Activated CD4-positive, CD25-positive, alpha-beta regulatory T cell (primary cell): ENCODE results near the gene SLC22A14.
"Not testable (repeated sequence)": the region's sequence is repeated elsewhere in the genome, so short reads cannot be mapped to it uniquely, and the experiment has no call there.

Experiments
- DNase-seq, 4 experiments: peaks; one replicate each; lab custom pipeline; 2025; lab: John Stamatoyannopoulos, UW

Gene SLC22A14, protein sequence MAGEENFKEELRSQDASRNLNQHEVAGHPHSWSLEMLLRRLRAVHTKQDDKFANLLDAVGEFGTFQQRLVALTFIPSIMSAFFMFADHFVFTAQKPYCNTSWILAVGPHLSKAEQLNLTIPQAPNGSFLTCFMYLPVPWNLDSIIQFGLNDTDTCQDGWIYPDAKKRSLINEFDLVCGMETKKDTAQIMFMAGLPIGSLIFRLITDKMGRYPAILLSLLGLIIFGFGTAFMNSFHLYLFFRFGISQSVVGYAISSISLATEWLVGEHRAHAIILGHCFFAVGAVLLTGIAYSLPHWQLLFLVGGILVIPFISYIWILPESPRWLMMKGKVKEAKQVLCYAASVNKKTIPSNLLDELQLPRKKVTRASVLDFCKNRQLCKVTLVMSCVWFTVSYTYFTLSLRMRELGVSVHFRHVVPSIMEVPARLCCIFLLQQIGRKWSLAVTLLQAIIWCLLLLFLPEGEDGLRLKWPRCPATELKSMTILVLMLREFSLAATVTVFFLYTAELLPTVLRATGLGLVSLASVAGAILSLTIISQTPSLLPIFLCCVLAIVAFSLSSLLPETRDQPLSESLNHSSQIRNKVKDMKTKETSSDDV

DNA sequence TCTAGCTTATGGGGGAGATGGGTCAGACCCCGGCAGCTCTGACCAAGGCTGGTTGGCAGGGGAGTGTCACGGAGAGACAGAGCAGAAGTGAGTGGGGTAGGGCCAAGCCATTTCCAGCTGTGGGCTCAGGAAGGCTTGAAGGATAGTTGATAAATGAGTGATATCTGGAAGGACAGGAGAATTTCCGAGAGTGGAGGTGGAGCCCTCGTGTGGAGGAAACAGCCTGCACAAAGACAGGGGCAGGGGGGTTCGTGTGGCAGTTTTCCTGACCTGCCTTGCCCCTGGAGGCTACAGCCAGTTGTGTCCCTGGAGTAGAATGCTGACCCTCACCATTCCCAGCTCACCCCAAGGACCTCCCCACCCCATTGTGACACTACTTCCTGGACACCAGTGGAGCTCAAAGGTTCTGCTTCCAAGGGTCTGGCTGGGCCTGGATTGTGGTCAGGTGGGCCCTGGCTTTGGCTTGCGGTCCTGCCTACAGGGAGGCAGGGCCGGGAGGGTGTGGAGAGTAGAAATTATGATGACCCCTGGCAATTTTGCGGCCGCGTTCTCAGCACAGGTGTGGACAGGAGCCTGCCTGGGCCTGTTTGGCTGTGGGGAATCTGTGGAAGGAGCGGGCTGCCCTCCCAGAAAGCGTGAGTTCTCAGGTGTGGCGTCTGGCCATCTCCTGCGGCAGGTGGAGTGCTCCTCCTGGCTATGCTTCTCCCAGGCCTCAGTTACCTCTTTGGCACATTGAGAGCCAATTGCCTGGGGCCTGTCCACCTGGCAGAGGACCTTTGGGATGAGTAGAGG, at the start of gene SLC22A14:
Gene SLC22A14 (plus strand): TSS at position 400 of the 792 bp plus-strand sequence. CDS start 23,733 bp downstream, outside the sequence.
- no peak for DNase-seq

DNA sequence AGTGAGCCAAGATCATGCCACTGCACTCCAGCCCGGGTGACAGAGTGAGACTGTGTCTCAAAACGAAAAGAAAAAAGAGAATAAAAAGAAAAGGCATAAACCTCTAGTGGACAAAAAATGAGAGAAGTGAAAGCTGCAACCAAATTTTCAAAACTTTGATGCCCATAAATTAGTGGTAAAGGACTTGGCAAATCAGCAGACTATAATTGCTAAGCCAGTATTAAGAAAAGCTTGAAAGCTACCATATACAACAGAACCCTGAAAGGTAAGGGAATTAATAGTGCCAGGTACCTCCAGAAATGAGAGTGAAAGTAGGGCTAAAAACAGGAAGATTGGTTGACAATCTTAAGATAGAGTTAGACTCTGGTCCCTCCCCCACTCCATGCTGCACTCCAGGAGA, 49.4 kb upstream of the SLC22A14 start:
- no peak for DNase-seq

DNA sequence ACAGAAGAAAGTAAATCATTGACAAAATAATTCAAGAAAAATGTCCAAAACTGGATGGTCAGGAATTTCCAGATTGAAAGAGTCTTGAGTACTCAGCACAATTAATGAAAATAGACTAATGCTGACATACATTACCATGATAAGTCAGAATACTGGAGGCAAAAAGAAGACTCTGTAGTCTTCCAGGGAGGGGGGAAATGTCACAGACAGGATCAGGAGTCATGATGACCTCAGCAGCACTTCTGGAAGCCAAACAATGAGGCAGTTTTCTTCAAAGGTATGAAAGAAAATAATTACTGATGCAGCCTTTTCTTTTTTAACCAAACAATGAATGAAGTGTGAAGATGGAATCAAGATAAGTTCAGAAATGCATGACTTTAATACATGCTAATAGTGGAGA, 46.6 kb upstream of the SLC22A14 start:
- DNase-seq: no peak

DNA sequence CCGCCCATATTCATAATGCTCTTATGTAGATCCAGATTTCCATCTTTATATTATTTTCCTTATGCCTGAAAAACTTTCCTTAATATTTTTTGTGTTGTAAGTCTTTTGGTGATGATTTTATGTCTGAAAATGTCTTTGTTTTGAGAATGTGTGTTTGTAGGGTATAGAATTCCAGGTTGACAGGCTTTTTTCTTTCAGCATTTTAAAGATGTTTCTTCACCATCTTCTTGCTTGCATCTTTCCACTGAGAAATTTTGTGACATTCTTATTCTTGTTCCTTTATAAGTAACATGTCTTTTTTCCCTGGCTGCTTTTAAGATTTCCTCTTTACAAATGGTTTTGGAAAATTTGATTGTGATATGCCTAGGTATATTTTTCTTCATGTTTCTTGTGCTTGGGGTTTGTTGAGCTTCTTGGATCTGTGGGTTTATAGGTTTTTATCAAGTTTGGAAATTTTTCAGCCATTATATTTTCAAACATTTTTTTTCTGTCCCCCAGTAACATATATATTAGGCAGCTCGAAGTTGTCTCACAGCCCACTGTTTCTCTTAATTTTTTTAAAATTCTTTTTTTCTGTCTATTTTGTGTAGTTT, 43.6 kb upstream of the SLC22A14 start:
- DNase-seq: no peak

DNA sequence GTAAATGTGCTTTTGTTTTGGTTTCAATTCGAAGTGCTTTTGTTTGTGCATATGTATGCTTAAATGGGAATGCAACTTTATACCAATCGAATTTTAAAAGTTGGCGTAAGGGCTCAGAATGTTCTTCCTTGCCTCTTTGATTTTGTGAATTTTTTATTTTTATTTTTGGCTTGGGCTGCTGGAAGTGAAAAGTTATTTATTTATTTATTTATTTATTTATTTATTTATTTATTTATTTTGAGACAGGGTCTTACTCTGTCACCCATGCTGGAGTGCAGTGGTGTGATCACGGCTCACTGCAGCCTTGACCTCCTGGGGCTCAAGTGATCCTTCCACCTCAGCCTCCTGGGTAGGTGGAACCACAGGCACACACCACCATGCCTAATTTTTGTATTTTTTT, 39.3 kb upstream of the SLC22A14 start:
- not testable (repeated sequence) for DNase-seq

DNA sequence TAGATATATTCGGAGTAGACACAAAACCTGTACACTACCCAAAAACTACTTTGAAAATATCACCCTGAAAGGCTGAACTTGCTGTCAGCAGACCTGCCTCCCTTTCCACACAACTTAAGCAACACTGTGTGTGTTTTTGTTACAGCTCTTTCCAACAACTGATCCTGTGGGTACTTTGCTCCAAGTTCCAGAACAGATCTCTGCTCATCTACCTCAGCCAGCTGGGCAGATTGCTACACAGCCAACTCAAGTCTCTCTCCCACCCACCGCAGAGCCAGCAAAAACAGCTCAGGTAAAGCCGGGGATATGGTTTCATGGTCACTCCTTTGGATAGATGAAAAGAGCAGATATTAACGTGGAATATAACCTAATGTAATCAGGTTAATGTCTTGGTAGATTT, 36.2 kb upstream of the SLC22A14 start:
- no peak for DNase-seq

DNA sequence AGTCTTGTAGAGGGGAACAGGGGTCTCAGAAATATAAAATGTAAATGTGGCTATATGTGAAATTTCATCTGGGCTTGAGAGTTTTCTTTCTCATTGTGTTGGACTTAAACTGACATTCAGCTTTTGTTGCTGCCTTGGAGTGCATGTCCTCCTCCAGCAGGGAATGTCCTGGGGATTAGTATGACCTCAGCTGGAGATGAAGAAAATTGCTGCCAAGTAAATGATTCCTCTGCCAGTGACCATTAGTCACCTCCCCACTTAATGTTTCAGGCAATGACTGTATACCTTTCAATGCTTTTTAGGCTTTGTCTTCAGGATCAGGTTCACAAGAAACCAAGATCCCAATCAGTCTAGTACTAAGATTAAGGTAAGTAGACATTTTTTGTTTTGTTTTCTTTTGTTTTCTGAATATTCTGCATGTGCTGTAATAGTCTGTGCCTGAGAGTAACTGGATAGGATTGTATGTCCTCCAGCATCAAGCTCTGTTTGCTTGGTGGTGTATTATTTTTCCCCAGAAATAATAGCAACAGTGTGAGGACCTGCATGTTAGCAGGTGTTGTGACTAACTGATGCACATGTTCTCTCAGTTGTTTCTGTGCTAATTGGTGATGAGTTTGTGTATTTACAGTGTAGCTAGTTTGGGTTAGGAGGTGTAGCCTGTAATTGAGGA, 34.6 kb upstream of the SLC22A14 start:
- DNase-seq: no peak

DNA sequence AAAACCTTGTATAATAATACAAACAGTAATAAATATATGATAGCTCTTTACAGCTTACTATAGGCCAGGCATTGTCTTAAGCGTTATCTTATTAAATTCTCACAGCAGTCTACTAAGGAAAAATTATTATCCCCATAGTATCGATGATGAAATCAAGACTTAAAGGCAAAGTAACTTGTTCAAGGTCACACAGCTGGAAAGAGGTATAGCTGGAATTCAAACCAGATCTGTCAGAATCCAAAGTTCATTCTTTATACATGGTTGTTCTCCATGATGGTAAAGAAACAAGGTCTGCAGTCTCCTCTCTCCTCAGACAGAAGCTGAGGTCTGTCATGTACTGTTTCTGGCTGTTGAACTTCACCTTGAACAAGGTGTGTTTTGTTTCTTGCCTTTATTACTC, 31.9 kb upstream of the SLC22A14 start:
- no peak for DNase-seq

DNA sequence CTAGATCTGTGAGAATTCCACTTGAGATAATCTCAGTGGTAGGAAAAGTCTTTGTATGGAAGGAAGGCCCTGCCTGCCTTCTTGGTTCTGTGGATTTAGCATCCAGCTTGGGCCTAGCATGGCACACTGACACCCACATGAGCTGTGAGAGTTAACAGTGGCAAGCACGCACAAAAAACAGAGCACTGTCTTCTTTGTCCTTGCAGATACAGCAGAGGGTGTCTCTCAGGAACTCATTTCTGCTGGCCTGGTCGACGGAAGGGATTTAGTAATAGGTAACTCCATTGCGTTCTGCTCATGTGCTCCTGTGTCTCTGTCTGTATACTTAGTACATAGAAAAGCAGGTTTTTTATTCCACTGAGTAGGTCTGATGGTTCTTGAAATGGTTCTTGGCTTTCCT, 30.9 kb upstream of the SLC22A14 start:
- DNase-seq: no peak

DNA sequence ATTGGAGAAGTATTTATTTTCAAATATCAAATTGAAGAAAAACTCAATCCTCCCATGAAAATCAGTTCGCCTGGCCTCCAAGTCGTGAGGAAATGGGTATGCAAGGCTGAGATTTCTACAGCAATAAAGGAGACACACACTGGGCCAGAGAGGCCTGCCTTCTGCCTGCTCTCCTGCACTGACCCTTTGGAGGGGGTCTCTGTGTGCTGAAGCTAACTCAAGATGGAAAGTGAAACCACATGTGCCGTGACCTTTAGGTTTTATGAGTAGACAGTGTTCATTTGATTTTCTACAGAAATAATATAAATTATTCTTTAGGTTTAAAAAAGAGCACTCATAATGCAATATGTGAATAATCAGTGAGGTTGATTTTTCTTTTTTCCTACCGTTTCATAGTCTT, 28.4 kb upstream of the SLC22A14 start:
- DNase-seq: no peak

DNA sequence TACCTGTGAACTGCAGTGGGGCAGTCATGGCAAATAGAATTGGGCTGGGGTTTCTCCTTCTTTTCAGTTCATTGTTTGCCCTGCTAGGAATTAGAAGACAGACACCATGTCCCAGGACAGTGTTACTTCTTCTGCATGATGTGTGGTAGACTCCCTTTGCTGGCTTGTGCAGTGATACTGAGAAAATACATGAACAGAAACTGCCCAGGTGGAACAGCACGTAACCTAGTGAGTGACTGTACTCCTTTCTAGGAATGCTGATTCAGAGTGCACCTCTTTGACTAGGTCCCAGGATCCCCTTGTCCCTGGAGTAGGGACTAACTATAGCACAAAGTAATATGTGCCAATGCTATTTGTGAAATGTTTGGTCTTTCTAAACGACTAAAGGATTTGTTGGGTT, 27.2 kb upstream of the SLC22A14 start:
- DNase-seq: no peak

DNA sequence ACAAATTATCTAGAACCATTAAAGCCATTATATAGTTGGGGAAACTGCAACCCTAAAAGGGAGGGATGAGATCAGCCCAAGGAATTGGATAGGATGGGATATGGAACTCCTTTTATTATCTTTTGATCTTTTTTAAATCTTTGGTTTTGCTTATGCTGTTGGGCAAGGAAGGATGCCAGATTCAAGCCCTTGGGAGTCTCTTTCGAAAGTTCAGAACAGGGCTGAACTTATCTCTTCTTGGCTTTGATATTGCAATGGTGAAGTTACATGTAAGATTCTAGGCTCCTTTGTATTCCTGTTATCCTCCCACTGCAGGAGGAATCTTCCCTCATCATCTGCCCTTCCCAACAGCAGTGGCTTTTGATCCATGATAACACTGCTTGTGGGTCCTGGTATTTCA, 26.5 kb upstream of the SLC22A14 start:
- no peak for DNase-seq

DNA sequence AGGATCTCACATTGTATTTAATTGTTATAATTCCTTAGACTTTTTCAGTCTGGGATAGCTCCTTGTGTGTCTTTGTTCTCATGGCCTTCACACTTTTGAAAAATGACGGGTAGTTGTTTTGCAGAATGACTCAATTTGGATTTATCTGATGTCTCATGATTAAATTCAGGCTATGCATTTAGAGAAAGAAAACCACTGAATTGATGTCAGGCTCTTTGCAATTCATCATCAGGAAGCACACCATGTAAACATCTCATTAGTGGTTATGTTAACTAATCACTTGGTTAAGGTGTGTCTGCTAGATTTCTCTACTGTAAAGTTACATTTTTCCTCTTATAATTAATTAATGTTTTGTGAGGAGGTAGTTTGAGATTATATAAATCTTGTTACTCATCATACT, 24.5 kb upstream of the SLC22A14 start:
- no peak for DNase-seq

DNA sequence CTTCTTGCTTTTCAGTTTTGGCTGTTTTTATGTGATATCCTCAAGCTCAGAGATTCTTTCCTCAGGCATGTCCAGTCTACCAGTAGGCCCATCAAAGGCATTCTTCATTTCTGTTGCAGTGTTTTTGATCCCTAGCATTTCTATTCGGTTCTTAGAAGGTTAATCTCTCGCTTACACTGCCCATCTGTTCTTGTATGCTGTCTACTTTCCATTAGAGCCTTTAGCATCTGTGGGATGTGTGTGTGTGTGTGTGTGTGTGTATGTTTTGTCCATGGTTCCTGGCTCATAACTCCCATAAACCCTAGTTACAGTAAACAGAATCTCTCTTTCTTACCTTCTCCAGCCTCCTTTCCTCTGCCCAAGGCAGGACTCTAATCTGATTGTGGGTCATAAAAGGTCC, 21.6 kb upstream of the SLC22A14 start:
- no peak for DNase-seq

DNA sequence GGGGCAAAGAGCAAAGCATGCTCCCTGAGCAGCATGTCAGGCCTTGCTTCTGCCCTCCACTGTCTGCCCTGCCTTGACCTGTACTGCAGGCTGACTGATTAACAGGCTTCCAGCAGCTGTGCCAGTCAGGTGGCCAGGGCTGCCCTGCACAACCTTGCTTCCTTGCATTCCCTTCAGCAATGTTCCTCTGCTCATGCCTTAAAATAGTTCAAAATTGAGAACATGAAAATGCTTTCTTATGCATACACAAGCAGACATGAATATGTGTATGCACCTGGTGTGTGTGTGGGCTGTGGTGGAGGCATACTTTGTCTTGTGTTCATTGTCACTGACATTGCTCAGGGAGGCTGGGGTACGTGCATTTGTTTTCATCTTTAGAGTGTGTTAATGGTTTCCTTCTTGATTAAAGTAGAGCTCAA, 17.7 kb upstream of the SLC22A14 start:
- DNase-seq: no peak

DNA sequence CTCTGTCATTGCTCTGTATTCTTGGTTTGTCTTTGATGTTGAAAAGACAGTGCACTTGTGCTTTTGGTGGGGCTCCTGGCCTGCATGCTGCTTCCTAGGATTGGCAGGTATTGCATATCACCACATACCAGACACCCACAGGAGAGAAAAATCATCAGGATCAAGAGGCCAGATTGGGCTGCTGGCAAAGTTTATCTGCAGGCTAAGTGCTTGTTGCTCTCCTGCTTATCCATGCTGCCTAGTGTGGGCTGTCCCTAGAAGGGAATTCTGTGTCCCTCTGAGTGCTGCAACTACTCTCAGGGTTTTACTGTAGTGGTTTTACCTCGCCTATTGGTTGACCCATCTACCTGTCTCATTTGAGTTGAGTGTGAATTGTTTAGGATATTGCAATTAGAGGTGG, 17.3 kb upstream of the SLC22A14 start:
- no peak for DNase-seq

DNA sequence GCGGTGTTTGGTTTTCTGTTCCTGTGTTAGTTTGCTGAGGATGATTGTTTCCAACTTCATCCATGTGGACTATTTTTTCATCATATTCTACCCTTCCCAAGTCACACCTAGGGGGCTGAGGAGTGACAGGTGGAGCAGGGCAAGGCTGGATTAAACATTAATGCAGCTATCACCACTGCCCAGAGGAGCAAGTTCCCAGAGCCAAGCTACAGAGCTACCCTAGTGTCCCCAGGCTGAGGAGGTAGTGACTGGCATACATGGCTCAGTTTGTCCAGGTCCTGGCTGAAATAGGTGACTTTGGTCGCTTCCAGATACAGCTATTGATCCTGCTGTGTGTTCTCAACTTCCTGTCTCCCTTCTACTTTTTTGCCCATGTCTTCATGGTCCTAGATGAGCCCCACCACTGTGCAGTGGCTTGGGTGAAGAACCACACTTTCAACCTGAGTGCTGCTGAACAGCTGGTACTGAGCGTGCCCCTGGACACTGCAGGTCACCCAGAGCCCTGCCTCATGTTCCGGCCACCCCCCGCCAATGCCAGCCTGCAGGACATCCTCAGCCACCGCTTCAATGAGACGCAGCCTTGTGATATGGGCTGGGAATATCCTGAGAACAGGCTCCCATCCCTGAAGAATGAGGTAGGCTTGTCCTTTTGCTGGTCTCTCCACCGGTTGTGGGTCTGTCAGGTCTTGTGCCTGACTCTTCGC, 16.3 kb upstream of the SLC22A14 start, which contains the start of gene SLC22A13:
Gene SLC22A13 (plus strand): TSS at position 209 of the 704 bp plus-strand sequence. CDS start 49 bp downstream, at position 258.
- DNase-seq: no peak

DNA sequence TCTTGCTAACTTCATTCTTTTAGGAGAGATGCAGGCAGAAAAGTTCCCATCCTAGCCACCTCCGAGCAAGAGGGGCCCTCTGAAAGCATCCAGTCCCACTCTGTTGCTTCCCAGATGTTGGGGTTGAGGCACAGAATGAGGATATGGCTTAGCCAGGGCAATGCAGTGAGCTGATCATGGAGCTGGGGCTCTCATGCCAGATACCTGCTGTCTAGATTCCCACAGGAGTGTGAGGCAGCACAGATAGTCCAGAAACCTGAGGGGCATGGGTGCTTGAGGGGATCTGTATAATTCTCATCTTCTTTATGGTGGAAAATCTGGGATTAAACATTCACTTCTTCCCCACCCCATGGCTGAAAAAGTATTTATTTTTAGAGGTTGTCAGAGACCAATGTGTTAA, 15.3 kb upstream of the SLC22A14 start:
- no peak for DNase-seq

DNA sequence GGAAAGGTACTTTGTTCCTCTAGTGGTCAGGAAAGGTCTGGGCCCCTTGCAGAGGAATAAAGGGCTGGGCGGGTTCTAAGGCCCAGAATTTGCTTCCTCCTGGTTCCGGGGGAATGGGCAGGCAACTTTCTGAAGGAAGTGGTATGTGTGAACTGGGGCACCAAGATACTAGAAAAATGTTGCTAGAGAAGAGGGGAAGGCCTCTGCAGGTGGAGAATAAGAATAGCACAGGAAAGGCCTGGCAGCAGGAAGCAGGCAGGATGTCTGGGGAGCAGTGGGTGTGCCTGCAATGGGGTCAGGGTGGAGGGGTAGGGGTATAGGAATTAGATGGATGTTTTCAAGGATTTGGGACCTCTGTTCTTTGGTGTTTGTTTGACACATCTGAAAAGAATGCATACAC, 14.4 kb upstream of the SLC22A14 start:
- DNase-seq: no peak

DNA sequence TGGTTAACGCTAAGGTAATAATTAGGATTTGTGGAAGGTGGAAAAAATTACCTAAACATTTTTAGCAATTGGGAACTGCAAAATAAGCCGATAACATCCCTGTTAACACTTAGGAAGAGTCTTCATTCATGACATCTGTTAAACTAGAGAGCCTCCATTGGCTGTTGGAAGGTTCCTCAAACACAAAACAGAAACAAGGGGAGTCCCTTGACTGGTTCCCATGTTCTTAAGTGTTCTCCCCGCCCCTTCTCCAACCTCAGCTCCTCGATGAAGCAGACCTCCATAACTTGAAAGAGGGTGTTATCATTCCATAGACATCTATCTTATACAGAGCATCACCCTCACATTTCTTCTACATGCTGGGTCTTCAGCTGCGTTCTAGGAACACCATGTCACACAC, 14.0 kb upstream of the SLC22A14 start:
- DNase-seq: no peak

DNA sequence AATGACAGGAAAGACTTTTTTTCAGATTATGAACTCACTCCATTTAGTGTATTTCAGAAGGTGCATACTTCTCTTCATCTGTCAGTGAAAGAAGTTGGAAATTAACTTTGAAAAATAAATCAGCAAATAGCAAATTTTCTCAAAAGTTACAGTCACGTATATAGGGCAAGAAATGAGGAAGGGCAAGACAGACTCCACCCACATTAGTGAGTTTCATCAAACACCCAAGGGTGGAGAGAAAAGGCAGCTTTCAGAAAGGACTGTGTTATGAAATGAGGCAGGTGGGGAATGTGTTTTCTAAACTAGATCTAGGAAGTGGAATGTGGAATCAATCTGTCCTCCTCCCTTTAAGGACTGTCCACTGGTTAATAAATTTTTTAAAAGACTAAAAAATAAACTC, 13.6 kb upstream of the SLC22A14 start:
- DNase-seq: no peak
